K562 (cell line): Measurements from ENCODE around the gene BPIFB2. TPM values are rescaled to one million over a fixed set of nuclear protein-coding genes. Genes with fewer than 3 reads are reported as not detected.

Experiments
- ATAC-seq: fragments of 200-7000 bp; cut with Tn5 transposase; 3 replicates; pipeline ENCODE4 v1.9.1; 2020; ENCODE audit warnings: moderate library complexity
- BruUV-seq: library from RNA; stranded (reverse); fragments of 400-500 nt; replicated peaks from 2 replicates; lab custom pipeline; 2021; lab: Mats Ljungman, UMichigan
- CTCF ChIA-PET: fragments of 300-600 bp; formaldehyde crosslinking; extraction: SDS; loops from one replicate; lab custom pipeline; 2021; ENCODE audit warnings: low intra/inter-chr PET ratio; lab: Yijun Ruan, JAX
- POLR2A ChIA-PET: fragments of 300-600, 350-650 bp; sonication (Branson Sonifier 250); formaldehyde crosslinking; extraction: SDS; loops from one replicate; lab custom pipeline; 2021; ENCODE audit warnings: antibody characterized with exemption, inconsistent platforms; lab: Yijun Ruan, JAX
- DNase-seq, 4 experiments: peaks; one replicate each; pipeline versions ENCODE4 v3.0.0 to v3.0.0-alpha.2; 2011 to 2018; ENCODE audit warnings: low spot score in 3 of 4, mixed read lengths in 3 of 4; ENCODE audit errors: extremely low read depth in 1 of 4
- FAIRE-seq: peaks from 2 replicates; lab custom pipeline; 2011; peaks lifted over from hg19 to GRCh38; lab: Jason Lieb, UNC
- H2AFZ ChIP-seq: 2 replicates; pipeline ENCODE4 v1.6.0; 2011; ENCODE audit warnings: low read depth, low read length, control low read depth, inconsistent platforms
- H3K27ac ChIP-seq: fragments of 200-600 bp; 3 replicates; pipeline ENCODE4 v1.8.0; 2011; ENCODE audit warnings: low read depth, mild to moderate bottlenecking, control low read depth, inconsistent platforms, low read length, moderate library complexity, mixed read lengths; ENCODE audit errors: extremely low read depth
- H3K27me3 ChIP-seq, 2 experiments: fragments of 300-600 bp in 1 of 2; 2 replicates in 1 of 2; 3 replicates in 1 of 2; pipeline versions ENCODE4 v1.6.0 to v1.8.0; 2011; ENCODE audit warnings: inconsistent platforms in 2 of 2, low read length in 2 of 2, mild to moderate bottlenecking in 1 of 2, mixed read lengths in 1 of 2, moderate library complexity in 1 of 2; ENCODE audit not compliant: control insufficient read depth in 2 of 2, insufficient read depth in 2 of 2
- H3K36me3 ChIP-seq: fragments of 300-600 bp; 3 replicates; pipeline ENCODE4 v1.8.0; 2011; ENCODE audit warnings: mild to moderate bottlenecking, low read length, inconsistent platforms; ENCODE audit not compliant: control insufficient read depth, insufficient read depth
- H3K4me1 ChIP-seq, 2 experiments: fragments of 200-600 bp in 1 of 2; replicated peaks in 1 of 2; 2 replicates in 1 of 2; 3 replicates in 1 of 2; pipeline versions ENCODE4 v1.5.1 to v1.8.0; 2011; ENCODE audit warnings: inconsistent platforms in 2 of 2, low read length in 2 of 2, mild to moderate bottlenecking in 1 of 2, mixed read lengths in 1 of 2, moderate library complexity in 1 of 2; ENCODE audit not compliant: control insufficient read depth in 2 of 2, insufficient read depth in 2 of 2
- H3K4me2 ChIP-seq: 2 replicates; pipeline ENCODE4 v1.6.1; 2011; ENCODE audit warnings: low read length, control low read depth, inconsistent platforms, mixed read lengths; ENCODE audit not compliant: insufficient read depth
- H3K4me3 ChIP-seq: fragments of 200-600 bp; sonication (generic), shearing (Covaris generic); 2 replicates; pipeline ENCODE4 v1.5.1; 2016; ENCODE audit warnings: control low read depth, inconsistent platforms
- H3K79me2 ChIP-seq: fragments of 200-600 bp; 3 replicates; pipeline ENCODE4 v1.8.0; 2011; ENCODE audit warnings: low read length, inconsistent platforms; ENCODE audit not compliant: control insufficient read depth, insufficient read depth
- H3K9ac ChIP-seq, 2 experiments: 2 replicates each; pipeline versions ENCODE4 v1.6.0 to v1.6.1; 2011; ENCODE audit warnings: low read depth in 2 of 2, low read length in 2 of 2, control low read depth in 1 of 2, inconsistent platforms in 1 of 2, mild to moderate bottlenecking in 1 of 2, mixed read lengths in 1 of 2; ENCODE audit not compliant: insufficient read depth in 1 of 2
- H3K9me1 ChIP-seq: one replicate; pipeline ENCODE4 v1.6.0; 2011; ENCODE audit warnings: inconsistent platforms, mild to moderate bottlenecking, low read length, moderate library complexity; ENCODE audit not compliant: control insufficient read depth, insufficient read depth
- H3K9me3 ChIP-seq: replicated peaks from 2 replicates; pipeline ENCODE4 v1.5.1; 2011; ENCODE audit warnings: low read depth, low read length, inconsistent platforms; ENCODE audit not compliant: control insufficient read depth, insufficient read depth
- H4K20me1 ChIP-seq: replicated peaks from 2 replicates; pipeline ENCODE4 v1.6.1; 2011; ENCODE audit warnings: low read length, inconsistent platforms, mixed read lengths; ENCODE audit not compliant: control insufficient read depth, insufficient read depth
- DPF2 ChIP-seq: fragments of 450-650 bp; IDR thresholded peaks from 2 replicates; pipeline ENCODE4 v1.6.1; 2016
- ELK3 ChIP-seq: fragments of 450-650 bp; formaldehyde crosslinking; IDR thresholded peaks from 2 replicates; pipeline ENCODE4 v1.4.0; 2020; ENCODE audit warnings: mild to moderate bottlenecking
- ETS1 ChIP-seq: conservative IDR thresholded peaks from 2 replicates; pipeline ENCODE4 v1.6.1; 2011; ENCODE audit warnings: low read depth, mild to moderate bottlenecking, low read length; ENCODE audit not compliant: control insufficient read depth
- GTF3C2 ChIP-seq: IDR thresholded peaks from 3 replicates; pipeline ENCODE4 v1.6.1; 2011; ENCODE audit warnings: borderline replicate concordance, mild to moderate bottlenecking, moderate library complexity; ENCODE audit not compliant: insufficient read length; ENCODE audit errors: extremely low read depth
- L3MBTL2 ChIP-seq: fragments of 450-650 bp; IDR thresholded peaks from 2 replicates; pipeline ENCODE4 v1.6.1; 2016; ENCODE audit warnings: mild to moderate bottlenecking, moderate library complexity
- TARDBP ChIP-seq: fragments of 450-650 bp; IDR thresholded peaks from 2 replicates; pipeline ENCODE4 v1.6.1; 2016
- TBP ChIP-seq: optimal IDR thresholded peaks from 2 replicates; pipeline ENCODE3; 2011; ENCODE audit warnings: low read depth, low read length, improper control_type of control experiment
- ZKSCAN8 ChIP-seq: fragments of 200-800 bp; sonication (Bioruptor generic); IDR thresholded peaks from 2 replicates; pipeline ENCODE4 v1.6.1; 2016; ENCODE audit warnings: missing genetic modification characterization, missing compliant biosample characterization
- ZNF589 ChIP-seq: fragments of 200-800 bp; sonication (Bioruptor generic); IDR thresholded peaks from 2 replicates; pipeline ENCODE4 v1.6.1; 2016; ENCODE audit warnings: low read depth, missing genetic modification characterization, missing compliant biosample characterization
- ZNF644 ChIP-seq: fragments of 200-800 bp; sonication (Bioruptor generic); IDR thresholded peaks from 2 replicates; pipeline ENCODE4 v1.6.1; 2016; ENCODE audit warnings: low read depth, missing genetic modification characterization, missing compliant biosample characterization
- WGBS: fragments of 100-300 bp; shearing (Covaris generic); methylation state at CpG from one replicate; pipeline ENCODE4 v1.1.6; 2016; ENCODE audit warnings: low coverage, mixed read lengths; ENCODE audit not compliant: insufficient coverage; ENCODE audit errors: missing lambda C conversion rate; 5-methylcytosine and 5-hydroxymethylcytosine counted together
- in situ Hi-C: fragments of 300-500 bp; cut with MboI; formaldehyde crosslinking; loops from 4 replicates; pipeline ENCODE4 v1.15.0; 2018; ENCODE audit warnings: inconsistent platforms, mixed read lengths
- intact Hi-C: fragments of 100-400 bp; cut with micrococcal nuclease; formaldehyde crosslinking; loops from 2 replicates; pipeline ENCODE4 v1.14.2; 2022
- polyA plus RNA-seq, 8 experiments: library from polyadenylated mRNA; depleted of rRNA in 4 of 8; stranded (reverse) in 5 of 8; unstranded in 3 of 8; fragments of >200 nt; fragmentation: Nextera tagmentation in 2 of 8; fragmentation: Illumina TruSeq in 1 of 8; extraction: Ambion mirVana in 2 of 8; extraction: Trizol in 1 of 8; gene quantifications; 2 replicates each; pipeline versions ENCODE4 v1.2.1 to v1.2.3, GENCODE V29; 2011 to 2014; ENCODE audit warnings: inconsistent platforms in 1 of 8, missing spikeins in 1 of 8
- total RNA-seq, 7 experiments: library from RNA; depleted of rRNA in 6 of 7; stranded (reverse); fragments of >200 nt in 6 of 7; fragmentation: Illumina TruSeq in 2 of 7; extraction: Trizol in 2 of 7; gene quantifications; 2 replicates each; pipeline versions ENCODE4 v1.2.1 to v1.2.3, GENCODE V29; 2011 to 2021; ENCODE audit warnings: low replicate concordance in 1 of 7

Gene BPIFB2
- total and polyA plus RNA-seq, 9 of the 15 experiments (the other 6 are each of a cell fraction or from before 2014, with no cell fraction given), result not detected

GRCh38 chr20:33020278-33021161 is 13.0 kb downstream of the BPIFB2 start:
- H4K20me1 ChIP-seq, result no peaks in the 10 kb centered on the region; the same call in 1 of the 2 replicates
- FAIRE-seq, result no peak
- no peak overlapping the region for H2AFZ ChIP-seq
- H3K36me3 ChIP-seq, result no peaks in the 10 kb centered on the region
- no peaks in the 10 kb centered on the region for H3K9me3 ChIP-seq
- DNase-seq, result no peak
- ChIA-PET CTCF (no interaction called here), POLR2A (interaction anchor here (0.6 kb wide), 1 partner anchor 10 kb away, joined by 5 read pairs; no protein-coding TSS in a partner anchor)
- no peak for ATAC-seq
- H3K4me2 ChIP-seq, result no peak overlapping the region
- no peaks in the 10 kb centered on the region for H3K79me2 ChIP-seq
- TF ChIP-seq GTF3C2 (no peak), ZKSCAN8 (CRISPR knock-in tag) (no peak), L3MBTL2 (no peak), TBP (no peak), ZNF589 (CRISPR knock-in tag) (no peak), ETS1 (no peak), DPF2 (no peak), TARDBP (no peak), ELK3 (CRISPR knock-in tag) (no peak), ZNF644 (tag) (no peak)
- H3K9me1 ChIP-seq, result peaks cover 2% of the 10 kb centered on the region
- no TSS peak for BruUV-seq
- in situ Hi-C loops, result no loop called here
- no peak overlapping the region for H3K27ac ChIP-seq
- intact Hi-C loops, result no loop called here
- H3K9ac ChIP-seq, result no peak overlapping the region; a peak in 1 of 4 replicates
- WGBS, result 2% methylated on average over 17 of the region's 18 CpGs
- no peak overlapping the region for H3K4me3 ChIP-seq
- peaks cover 2 to 26% of the 10 kb centered on the region in 2 experiments; a peak in 3 of 5 replicates for H3K27me3 ChIP-seq
- 0 out of 5 replicates have a peak, but pooled peaks cover 0 to 3% of the 10 kb centered on the region in 2 experiments for H3K4me1 ChIP-seq
